Inferior parietal cortex (tissue), 1 donor: ENCODE data around the gene EPC2.
"Not testable (repeated sequence)": the region's sequence is repeated elsewhere in the genome, so short reads cannot be mapped to it uniquely, and the experiment has no call there.

Experiments
- DNase-seq: peaks from one replicate; pipeline ENCODE4 v3.0.0-alpha.2; 2016; ENCODE audit errors: extremely low spot score

Gene EPC2

GRCh38 chr2:148642112-148642744, 2.3 kb upstream of the EPC2 start:
- no peak for DNase-seq

GRCh38 chr2:148642891-148643416, 1.6 kb upstream of the EPC2 start:
- no peak for DNase-seq

GRCh38 chr2:148643421-148643820, 1.1 kb upstream of the EPC2 start:
- DNase-seq, result no peak

DNA sequence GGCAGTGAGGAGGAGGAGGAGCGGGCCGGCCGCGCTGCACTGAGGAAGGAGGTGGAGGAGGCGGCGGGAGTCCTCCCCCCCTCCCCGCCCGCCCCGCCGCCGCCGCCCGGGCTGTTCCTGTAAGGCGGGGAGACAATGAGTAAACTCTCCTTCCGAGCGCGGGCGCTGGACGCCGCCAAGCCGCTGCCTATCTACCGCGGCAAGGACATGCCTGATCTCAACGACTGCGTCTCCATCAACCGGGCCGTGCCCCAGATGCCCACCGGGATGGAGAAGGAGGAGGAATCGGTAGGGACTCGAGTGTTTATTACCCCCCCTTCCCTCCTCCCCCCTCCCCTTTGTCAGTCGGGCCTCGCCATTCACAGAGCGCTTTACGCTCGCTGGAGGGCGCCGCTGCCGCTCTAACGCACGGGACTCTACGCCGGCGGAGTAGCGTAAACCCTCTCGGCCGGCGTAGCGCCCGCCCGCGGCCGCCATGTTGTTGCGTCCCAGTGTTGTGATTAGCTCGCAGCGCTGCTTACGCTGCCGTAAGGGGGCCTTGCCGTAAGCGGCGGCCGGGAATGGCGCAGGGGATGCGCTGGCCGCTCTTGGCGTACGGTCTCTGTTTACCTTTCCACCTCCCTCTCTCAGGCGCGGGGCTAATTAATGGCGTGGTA, 460 bp downstream of the EPC2 start:
- peak; percentile 97 for DNase-seq

- DNase-seq, result peak; percentile 75
Observed at GRCh38 chr2:148645539-148646230, 1.1 kb downstream of the EPC2 start.

DNA sequence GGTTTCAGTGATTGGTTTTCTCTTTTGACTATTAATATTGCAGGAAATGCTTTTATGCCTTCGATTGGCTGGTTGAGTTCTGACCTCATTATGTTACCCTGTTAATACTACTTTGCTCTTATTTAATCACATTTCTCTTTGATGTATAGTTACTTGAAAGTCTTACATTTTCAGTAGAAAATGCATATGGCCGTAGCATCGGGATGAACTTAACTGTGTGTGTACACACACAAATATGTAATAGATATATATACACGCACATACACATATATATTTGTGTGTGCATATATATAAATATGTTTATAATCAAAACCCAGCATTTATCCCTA, 1.6 kb downstream of the EPC2 start:
- DNase-seq, result no peak

- not testable (repeated sequence) for DNase-seq
Observed at GRCh38 chr2:148647711-148648110, 3.2 kb downstream of the EPC2 start.

DNA sequence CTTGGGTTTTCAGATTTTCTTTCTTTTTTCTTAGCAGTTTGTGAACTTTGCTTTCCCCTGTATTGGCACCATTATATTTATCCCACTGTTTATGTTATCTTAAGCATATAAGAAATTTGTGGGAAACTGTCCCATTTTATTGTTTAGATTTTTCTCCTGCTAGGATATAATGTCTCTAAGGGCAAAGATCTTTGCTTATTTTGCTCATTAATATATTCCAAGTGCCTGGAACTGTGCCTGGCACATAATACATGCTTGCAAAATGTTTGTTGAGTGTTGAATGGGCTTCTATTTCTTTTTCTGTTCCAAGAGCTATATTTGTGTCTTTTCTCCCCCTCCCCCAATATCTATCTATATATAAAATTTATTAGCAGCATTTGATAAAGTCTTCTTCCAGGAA, 5.4 kb downstream of the EPC2 start:
- DNase-seq, result no peak

DNA sequence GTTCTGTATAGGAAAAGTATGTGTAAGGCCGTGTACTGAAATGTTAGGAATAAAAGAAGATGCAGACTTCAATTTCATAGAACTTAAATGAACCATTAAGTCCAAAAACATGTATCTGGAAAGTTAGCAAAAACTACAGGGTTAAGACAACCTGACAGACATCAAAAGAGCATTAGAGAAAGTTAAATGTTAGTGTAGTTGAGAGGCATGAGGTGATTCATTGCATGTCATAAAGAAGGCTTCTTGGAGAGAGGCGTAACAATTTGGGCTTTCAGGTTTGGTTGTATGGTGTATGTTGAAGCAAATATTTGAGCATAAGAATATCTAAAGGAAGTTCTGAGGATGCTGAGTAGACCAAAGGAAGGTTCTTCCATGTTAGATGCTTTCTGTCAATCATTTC, 6.3 kb downstream of the EPC2 start:
- no peak for DNase-seq

DNA sequence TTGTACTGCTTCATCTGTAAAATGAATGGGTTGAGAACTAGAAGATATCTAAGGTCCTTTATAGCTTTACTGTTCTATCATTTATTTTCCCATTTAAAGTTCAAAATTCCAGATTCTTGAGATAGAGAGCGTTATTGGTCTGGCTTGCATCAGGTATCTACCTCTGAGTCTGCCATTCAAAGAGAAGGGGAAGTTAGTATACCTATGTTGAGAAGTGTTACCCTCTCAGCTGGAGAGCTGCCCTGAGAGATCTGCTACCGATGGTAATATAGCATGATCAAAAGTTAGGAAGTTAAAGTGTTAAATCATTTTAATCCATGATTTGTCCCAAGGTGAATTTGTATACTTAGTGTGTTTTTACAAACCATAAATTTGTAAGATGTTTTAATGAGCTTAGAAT, 7.4 kb downstream of the EPC2 start:
- DNase-seq, result no peak

- no peak for DNase-seq
Observed at GRCh38 chr2:148653437-148653836, 8.9 kb downstream of the EPC2 start.

- DNase-seq, result no peak
Observed at GRCh38 chr2:148654435-148654834, 9.9 kb downstream of the EPC2 start.

- DNase-seq, result no peak
Observed at GRCh38 chr2:148656516-148656915, 12.0 kb downstream of the EPC2 start.

- no peak for DNase-seq
Observed at GRCh38 chr2:148658807-148659722, 14.5 kb downstream of the EPC2 start.

DNA sequence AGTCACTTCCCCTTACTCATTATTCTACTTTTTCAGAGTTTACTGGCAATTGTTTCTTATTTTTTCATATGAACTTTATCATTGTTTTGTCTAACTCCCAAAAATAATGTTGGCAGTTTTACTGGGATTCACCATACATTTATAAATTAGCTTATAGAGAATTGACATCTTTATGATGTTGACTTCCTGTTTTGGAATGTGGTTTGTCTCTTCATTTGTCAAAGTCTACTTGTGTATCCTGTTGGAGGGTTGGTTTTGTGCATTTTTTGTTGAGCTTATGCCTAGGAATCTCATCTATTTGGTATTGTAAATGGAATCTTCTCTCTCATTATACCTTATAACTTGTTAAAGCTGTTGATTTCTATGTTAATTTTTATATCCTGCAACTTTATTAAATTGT, 16.4 kb downstream of the EPC2 start:
- no peak for DNase-seq

GRCh38 chr2:148662332-148662731, 17.8 kb downstream of the EPC2 start:
- DNase-seq, result not testable (repeated sequence)

DNA sequence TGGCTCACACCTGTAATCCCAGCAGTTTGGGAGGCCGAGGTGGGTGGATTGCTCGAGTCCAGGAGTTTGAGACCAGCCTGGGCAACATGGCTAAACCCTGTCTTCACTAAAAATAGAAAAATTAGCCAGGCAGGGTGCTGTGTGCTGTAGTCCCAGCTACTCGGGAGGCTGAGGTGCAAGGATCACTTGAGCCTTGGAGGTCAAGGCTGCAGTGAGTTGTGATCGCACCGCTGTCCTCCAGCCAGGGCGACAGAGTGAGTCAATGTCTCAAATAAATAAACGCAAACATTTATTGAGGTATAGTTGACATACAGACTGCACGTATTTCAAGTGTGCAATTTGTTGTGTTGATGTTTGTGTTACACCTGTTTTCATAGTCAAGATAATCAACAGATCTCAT, 19.7 kb downstream of the EPC2 start:
- no peak for DNase-seq

DNA sequence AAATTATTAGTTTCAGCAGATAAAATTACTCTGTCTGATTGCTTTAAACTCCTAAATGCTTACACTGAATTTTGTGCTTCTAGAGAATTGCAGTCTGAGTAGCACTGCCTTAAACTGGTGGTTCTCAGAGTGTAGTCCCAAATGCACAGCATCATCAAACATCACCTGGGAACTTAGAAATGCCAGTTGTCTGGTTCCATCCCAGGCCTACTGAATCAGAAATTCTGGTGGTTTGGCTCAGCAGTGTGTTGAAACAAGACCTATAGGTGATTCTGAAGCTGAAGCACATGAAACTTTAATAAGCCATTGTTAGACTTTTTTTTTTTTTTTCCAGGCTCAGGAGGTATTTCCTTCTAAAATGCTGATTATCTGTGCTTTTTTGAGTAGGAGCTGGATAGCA, 22.0 kb downstream of the EPC2 start:
- no peak for DNase-seq

DNA sequence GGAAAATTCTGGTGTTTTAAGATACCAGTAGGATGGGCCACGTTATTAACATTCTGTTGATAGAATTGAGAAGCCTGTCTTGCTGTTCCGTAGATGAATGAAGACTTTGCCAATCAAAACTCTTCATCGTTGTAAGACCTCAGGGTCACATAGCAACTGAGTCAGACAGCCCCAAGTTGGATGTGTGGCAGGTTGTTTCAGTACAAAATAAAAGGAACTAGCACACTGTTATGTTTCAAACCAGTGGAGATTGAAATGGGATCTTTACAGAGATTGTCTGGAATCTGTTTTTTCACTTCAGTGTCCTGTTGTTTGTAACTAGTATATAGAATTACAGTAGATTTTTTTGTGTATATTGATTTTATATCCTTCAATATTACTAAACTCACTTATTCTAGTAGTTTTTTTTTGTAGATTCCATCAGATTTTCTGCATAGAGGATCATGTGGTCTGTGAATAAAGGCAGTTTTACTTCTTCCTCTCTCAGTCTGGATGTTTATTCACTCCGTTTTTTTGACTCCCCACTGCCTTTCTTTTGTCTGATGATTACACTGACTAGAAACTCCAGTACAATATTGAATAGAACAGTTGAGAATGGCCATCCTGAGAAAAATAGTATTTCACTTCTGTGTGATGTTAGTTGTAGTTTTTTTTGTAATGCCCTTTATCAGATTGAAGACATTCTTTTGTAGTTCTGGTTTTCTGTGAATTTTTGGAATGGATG, 22.7 kb downstream of the EPC2 start:
- DNase-seq, result no peak

- no peak for DNase-seq
Observed at GRCh38 chr2:148670773-148671172, 26.2 kb downstream of the EPC2 start.
